HCEC 1CT (cell line): ENCODE measurements around the gene ACKR4.
A peak's percentile ranks its signal among the peaks of the same experiment; 100 is the strongest.
"Not testable (repeated sequence)": the region's sequence is repeated elsewhere in the genome, so short reads cannot be mapped to it uniquely, and the experiment has no call there.

Experiments used
- DNase-seq: peaks from one replicate; pipeline ENCODE4 v3.0.0-alpha.2; 2017

Gene ACKR4

DNA sequence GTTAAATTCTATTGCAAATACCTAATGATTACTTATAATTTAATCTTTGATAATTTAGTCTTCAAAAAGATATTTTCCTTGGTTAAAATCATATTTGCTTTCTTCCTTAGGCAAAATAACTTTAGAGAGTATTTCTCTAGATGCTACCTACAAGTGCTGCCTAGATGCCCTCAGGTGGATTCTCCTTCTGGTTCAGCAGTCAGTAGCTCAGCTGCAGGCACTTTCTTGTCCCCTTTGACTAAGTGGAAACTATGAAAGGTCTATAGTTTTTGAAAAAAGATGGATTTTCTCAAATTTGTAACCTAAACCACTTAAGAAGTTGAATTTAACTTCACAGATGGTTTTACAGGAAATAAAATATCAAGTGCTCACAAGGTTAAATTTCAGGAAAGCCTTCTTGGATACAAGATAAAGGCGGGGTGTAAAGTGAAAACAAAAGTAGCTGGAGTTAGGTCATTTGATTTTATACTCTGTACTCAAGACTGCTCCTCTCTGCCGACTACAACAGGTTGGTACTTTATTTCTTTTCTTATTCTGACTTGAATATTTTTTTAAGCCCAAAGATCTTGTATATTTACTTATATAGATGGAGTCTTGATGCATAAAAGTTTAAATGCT, at the start of gene ACKR4:
Gene ACKR4 (plus strand): TSS at position 455 of the 618 bp plus-strand sequence. CDS start 3,128 bp downstream, outside the sequence.
- no peak for DNase-seq

DNA sequence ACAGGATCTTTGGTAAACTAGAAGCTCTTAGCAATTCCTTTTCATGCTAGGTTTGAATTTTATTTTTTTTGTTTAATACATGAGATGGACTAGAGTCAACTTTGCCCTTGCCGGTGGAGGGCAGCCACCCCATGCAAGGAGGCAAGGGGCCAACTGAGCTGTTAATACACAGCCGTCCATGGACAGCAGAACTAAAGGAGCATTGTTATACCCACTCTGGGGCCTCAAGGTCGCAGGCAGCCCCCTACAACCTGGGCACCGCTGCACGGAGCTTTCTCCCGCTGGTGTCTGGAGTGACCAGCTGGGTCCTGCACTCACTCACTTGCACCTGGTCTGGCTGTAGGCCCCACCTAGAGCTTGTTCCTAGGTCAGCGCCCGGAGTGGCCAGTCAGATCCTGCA, 47.9 kb upstream of the ACKR4 start:
- no peak for DNase-seq

DNA sequence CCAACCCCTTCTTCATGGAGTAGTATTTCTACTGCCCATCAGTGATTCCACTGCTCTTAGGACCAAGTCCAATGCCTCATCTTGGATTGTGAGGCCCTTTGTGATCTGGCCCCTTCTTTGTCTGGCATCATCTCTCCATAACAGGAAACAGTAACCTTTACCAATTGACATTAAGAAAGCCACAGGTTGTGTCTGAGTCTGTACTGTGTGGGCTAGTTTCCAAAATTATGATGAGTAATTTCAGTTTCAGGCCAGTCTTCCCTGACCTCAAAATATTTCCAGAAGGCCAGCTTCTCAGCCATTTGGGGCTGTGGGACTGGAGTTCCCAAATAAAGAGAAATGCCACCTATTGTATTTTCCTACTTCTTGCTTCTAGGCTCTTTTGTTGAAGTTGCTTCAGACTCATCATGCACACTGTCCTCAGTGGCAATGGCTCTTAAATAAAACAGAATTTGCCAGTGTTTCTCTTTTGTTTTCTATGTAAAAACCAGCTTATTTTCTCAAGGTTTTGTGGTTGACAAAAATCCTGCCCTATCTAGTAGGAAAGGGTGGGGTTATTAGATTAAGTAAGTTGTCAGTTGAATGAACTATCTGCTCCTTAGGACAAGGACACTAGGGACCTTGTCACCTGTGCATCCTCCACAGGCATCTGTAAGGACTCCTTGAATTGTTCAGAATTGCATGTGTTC, 47.0 kb upstream of the ACKR4 start:
- peak; percentile 83 for DNase-seq

DNA sequence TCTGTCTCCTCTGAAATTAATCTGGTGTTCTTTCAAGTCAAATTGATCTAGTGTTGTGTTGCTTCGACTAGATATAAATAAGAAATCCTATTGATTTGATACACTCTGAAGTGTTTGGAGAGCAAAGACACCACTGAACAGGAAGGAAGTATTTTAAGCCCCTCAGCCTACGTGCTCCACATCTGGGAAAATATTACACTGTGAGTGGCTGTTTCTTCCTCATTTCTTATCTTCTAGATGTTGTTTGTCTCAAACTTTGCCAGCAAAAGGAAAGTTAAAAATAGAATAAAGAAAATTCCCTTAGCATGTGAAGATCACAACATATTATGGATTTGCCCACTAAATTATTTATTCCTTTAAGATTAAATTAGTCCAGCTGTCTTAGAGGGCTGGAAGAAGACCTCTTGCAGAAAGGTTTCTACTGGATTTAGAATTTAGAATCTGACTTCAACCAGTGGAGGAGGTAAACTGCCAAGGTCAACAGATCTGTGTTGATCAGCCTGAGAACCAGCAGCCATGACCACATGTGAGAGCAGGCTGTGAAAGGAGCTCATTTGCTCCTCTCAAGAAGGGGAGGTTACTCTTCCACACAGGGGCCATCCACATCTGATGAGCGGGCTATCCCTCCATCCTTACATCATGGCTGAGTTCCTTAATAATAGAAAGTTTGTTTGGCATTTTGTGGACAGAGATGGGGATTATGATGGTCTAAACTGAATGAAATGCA, 46.3 kb upstream of the ACKR4 start:
- DNase-seq, result no peak

DNA sequence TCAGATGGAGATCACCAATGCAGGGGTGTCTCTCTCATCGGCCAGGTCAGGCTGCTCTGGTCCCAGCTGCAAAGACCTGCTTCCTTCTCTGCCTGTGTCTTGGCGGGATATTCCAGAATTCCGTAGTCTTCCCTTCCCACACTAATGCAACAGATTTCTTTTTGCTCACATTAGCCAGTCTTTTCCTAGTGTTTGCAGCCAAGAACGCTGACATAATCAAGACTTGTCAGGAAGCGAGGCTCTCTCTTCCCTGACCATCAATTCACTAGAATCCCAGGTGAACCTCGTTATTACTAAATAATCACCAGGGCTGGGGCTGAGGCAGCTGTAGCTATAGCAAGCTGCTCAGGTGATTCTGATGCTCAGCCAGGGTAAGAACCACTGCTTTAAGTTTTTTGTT, 43.2 kb upstream of the ACKR4 start:
- no peak for DNase-seq

DNA sequence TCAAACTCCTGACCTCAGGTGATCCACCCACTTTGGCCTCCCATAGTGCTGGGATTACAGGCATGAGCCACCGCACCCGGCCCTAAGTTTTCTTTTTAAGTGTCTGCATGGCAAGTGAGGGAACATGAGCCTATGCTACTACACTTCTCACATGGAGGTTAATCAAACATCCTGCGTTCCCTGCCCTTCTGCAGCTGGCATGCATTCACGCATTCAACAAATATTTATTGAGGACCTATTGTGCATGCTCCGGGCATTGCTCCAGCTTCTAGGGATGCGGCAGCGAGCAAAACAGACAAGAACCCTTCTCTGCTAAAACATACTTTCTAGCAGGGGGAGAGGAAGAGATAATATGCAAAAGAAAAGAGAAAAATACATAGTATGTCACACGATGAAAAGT, 42.6 kb upstream of the ACKR4 start:
- DNase-seq, result no peak

DNA sequence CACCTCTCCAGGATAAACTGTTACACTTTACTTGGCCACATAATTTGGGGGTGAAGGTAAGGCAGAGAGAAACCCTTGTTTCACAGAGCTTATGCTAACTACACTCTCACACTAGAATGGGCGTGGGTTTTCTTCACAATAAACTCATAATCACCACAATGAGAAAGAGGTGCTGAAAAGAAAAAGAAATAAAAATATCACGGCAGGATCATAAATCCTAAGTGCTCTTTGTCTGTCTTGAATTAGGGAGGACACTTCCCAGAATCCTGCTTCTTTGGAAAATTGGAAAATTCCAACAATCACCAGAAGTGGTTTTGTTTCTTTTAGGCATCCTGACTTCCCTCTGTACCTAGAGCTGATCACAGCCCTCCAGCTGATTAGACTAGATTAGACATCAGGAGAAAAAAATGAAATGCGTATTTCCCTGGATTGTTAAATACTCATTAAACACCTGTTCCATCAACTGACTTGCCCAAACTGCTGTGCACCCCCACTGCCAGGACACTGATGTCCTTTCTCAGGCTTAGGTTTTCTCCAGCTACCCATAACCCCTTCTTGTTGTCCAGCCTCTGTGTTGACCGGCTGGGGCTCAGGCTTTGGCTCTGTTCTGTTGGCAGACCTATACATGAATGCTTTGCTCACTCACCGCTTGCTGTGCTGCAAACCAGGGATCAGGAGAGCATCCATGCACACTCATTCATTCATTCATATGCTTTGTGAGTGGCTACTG, 41.6 kb upstream of the ACKR4 start:
- DNase-seq, result no peak

DNA sequence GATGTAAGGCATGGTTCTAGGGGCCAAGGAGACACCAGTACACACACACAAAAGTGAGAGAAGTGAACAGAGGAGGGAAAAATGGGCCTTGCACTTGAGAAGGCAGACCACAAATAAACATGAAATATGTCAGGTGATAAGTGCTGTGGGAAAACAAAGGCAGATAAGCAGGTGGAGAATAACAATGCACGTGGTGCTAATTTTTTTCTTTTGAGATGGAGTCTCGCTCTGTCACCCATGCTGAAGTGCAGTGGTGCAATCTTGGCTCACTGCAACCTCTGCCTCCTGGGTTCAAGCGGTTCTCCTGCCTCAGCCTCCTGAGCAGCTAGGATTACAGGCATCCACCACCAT, 41.1 kb upstream of the ACKR4 start:
- not testable (repeated sequence) for DNase-seq

DNA sequence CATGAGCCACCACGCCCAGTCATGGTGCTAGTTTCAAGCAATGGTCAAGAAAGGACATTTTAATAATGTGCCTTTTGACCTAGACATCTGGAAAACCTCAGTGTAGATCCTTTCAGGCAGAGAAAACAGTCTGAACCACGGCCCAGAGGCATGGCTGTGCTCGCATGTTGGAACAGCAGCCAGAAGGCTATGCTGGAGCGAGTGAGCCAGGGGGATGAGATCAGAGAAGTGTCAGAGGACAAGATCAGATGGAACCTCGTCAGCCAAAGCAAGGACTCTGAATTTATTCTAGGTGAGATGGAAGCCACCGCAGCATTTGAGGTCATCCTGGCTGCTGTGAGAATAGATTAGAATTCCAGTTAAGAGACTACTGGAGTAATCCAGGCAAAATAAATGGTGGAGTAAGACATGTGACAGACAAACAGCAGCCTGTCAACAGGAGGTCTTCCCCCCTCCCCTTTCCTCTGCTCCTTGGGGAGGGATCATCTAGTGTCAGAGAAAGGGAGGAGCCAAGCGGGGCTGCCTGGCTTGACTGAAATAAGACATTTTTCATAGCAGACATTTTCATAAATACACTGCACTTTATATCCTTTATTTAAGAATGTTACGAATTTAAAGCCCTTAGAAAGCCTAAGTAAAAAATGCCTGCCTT, 40.4 kb upstream of the ACKR4 start:
- no peak for DNase-seq

DNA sequence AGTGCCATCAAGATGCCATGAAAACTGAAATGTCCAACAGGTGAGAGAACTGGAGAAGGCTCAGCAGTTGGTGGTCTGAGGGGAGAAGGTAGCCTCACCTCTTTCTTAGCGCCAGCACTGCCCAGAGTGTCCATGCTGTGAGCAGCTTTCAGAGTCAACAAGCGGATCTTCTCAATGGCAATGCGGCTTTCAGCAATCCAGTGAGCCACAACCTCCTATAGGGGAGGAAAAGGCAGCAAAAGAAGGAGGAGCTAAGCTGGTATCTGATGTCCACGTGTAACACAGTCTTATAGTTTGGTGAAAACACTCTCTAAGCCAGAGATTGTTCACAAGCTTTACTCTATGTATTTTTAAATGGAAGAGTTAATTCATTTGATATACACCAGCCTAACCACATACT, 36.1 kb upstream of the ACKR4 start:
- DNase-seq, result no peak

DNA sequence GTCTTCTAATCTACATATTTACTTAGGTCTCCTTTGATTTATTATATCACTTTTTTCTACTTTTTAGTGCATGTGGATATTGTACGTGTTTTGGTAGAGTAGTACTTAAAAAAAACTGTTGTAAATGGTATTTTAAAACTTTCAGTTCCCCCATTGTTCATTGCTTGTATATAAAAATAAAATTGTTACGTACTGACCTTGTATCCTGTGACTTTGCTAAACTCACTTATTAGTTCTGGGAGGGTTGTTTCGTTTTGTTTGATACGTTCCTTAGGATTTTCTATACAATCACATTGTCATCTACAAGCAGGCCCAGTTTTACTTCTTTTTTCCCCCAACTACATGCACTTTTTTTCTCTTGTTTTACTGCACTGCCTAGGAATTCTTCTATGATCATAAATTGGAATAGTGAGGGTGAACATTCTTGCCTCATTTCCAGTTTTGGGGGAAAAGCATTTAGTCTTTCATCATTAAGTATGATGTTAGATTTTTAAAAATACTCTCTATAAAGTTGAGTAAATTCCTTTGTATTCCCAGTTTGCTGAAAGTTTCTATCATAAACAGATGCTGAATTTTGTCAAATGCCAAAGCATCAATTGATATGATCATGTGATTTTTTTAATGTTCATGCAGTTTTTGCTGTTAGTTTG, 33.5 kb upstream of the ACKR4 start:
- no peak for DNase-seq

DNA sequence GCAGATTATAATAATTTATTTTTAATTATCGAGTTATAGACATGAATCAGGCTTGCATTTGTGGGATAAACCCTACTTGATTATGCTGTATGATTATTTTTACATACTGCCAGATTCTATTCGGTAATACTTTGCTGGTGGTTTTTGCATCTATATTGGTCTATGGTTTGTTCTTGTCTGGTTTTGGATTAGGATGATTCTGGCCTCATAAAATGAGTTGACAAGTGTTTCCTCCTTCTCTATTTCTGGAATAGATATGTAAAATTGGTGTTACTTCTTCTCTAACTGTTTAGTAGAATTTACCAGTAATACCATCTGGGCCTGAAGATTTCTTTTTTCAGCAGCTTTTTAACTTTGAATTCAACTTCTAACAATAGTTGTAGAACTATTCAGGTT, 33.0 kb upstream of the ACKR4 start:
- DNase-seq, result no peak

DNA sequence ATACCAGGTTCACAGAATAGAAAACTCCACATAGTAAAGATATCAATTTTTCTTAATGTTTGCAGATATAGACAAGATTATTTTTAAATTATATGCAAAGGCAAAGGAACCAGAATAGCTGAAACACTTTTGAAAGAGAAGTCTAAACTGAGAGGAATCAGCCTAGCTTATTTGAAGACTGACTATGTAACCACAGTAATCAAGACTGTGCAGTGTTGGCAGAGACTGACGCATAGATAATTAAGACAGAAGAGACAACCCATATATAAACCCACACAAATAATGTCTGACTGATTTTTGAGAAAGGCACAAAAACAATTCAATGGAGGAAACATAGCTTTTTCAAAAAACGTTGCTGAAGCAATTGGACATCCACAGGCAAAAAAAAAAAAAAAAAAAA, 28.6 kb upstream of the ACKR4 start:
- no peak for DNase-seq

DNA sequence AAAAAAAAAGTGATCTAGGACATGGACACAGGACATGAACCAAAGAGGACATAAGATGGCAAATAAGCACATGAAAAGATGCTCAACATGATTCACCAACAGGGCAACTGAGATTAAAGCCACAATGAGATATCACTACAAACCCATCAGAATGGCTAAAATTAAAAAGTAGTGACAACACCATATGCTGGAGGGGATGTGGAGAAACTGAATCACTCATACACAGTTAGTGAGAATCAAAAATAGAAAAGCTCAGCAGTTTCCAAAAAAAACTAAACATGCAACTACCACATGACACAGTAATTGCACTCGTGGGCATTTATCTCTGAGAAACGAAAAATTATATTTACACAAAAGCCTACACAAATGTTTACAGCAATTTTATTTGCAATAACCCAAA, 27.9 kb upstream of the ACKR4 start:
- DNase-seq, result no peak

DNA sequence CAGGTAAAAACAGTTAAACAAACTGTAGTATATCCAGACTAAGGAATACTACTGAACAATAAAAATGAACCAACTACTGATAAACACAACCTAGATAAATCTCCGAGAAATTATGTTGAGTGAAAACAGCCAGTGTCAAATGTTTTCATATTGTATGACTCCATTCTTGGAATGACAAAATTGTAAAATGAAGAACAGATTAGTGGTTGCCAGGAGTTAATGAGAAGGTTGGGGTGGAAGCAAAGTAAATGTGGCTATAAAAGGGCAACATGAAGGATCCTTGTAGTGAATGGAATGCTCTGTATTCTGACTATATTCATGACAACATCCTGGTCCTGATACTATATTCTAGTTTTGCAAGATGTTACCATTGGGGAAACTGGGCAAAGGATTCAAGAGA, 27.5 kb upstream of the ACKR4 start:
- DNase-seq, result no peak

DNA sequence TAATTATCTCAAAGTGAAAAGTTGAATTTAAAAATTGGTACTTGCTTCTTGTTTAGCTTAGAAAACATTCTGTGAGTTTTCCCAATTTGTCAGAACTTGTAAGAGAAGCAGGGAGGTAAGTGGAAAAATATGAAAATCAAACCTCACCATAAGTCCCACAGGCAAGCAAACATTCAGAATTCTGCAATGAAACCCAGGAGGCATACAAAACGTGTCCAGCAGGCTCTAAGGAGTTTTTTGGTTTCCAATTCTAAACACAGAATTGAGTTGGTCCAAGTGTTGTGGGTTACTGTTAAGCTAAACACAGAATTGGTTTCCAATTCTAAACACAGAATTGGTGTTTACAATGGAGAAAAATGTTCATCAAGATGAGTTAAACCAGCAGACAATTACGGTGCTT, 27.1 kb upstream of the ACKR4 start:
- DNase-seq, result no peak

DNA sequence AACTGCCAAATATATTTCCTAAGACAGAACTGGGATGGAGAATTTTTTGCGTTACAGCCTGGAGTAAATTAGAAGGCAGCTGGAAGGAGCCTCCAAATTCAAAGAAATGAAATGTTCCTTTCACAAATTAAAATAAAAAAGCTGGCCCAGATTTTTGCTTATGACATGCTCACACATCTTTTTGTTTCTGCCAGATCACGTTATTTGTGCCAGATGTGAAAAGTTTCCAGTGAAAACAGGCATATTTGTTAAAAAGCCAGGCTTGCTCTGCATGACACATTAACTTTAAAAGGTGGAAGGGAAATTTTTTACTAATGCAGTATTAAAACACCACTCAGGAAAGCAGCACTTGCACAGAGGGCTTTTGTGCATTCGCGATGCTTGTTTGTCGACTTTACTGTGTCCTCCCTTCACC, 23.3 kb upstream of the ACKR4 start:
- DNase-seq, result no peak

DNA sequence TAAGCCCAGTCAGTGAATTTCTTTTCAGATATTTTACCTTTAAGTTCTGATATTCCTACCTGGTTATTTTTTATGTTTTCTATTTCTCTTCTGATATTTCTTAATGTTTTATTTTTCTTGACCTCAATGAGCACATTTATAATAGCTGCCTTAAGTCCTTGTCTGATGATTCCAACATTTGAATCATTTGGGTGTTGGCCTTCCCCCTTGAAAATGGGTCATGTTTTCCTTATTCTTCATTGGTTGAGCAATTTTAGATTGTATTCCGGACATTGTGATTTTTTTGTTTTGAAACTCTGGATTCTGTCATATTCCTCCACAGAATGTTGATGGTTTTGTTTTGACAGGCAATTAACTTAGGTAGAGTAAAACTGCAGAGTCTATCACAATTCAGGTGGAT, 9.7 kb upstream of the ACKR4 start:
- no peak for DNase-seq

DNA sequence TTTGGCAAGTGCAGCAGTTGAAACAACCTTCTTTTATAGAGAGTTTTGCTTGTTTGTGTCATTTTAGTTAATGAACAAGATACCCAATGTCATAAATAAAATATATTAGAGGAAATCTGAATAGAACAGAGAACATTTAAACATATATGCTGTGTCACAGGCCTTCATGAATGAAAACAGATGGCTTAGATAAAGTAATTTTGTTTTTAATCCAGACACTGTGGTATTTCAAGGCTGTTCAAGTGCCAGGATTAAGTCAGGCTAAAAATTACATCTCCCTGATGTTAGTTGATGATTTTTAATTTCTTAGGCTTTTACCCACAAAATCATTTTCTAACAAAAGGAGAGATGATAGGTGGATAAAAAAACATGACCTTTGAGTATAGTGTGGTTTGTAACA, 4.9 kb upstream of the ACKR4 start:
- no peak for DNase-seq

DNA sequence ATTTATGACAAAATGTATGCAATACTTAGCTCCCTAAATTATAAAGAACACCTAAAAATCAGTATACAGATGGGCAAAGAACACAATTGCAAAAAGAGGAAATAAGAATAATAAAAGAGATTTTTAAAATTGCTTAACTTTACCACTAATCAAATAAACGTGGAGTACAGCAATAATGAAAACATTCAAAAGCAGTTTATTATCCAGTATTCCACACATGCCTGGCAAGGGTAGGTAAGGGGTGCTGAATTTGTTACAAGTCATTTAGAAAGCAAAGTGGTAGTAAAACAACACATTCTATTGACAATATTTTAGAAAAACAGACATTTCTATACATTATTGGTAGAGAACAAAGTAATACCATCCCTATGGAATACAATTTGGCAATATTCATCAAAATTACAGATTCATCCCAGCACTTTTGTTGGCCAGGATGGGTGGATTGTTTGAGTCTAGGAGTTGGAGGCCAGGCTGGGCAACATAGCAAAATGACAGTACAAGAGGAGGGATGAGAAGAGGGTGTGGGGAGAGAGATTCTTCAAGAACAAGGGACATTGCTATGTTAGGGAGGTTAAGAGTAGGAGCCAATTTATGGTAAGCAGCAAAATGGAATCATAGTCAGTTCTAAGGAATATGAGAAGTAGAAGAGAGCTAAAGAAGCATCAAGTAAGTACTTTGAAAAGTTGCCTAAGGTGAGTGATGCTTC, 3.7 kb upstream of the ACKR4 start:
- peak; percentile 21 for DNase-seq

DNA sequence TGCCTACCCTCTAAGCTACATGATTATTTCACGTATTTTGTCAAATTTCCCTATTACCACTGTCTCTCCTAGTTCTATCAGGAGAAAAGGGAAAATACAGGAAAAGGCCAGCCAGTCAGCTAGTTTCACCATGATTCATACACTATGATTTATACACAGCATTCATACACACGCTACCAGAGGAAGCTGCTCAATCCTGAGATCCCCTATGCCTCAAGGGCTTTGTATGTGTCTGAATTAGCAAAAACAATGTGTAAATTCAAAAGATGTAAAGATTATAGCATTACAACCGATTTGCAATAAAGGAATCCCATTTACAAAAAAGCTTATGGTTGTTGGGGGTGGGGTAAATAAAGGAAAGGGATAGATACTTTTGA, 3.1 kb upstream of the ACKR4 start:
- peak; percentile 91 for DNase-seq

DNA sequence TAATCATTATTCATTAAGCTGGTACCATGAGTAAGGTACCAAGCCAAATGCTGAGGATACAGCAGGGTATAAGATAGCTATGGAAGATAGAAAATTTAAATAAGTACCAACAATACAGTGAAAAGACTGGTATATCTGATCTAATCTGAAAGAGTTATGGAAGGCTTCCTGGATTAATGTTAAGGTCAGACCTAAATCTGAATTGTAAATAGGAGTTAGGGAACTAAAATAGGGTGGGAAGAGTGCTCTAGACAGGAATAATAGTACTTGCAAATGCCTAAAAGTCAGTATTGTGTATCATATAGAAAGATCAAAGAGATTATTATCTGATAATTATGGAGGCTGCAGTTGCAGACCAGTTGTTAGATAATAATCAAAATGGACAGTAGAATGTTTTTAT, 2.6 kb upstream of the ACKR4 start:
- no peak for DNase-seq
